HL-60/S4 treated with retinoic acid at 250 ng/mL for 4 days and 3 days (cell line): ENCODE results near the gene ADSS1.

Experiments used
- in situ Hi-C: fragments of 300-500 bp; cut with MboI; formaldehyde crosslinking; loops from 2 replicates; pipeline ENCODE4 v1.7.0; 2022; ENCODE audit warnings: low sequenced_read_pairs

Gene ADSS1

GRCh38 chr14:104686624-104687517 lies 37.2 kb upstream of the ADSS1 start:
- in situ Hi-C loops, result no loop called here

GRCh38 chr14:104687601-104688504 lies 36.2 kb upstream of the ADSS1 start:
- in situ Hi-C loops, result no loop called here

- in situ Hi-C loops, result no loop called here
Measured at GRCh38 chr14:104688505-104689108, 35.4 kb upstream of the ADSS1 start.

GRCh38 chr14:104689109-104689880 lies 34.7 kb upstream of the ADSS1 start, which contains the start of gene INF2:
Gene INF2, plus strand, starts transcription at chr14:104689618. Its CDS starts 11,748 bp downstream, at chr14:104701366.
- in situ Hi-C loops, result no loop called here

GRCh38 chr14:104689881-104690711 lies 33.9 kb upstream of the ADSS1 start:
- in situ Hi-C loops, result no loop called here

GRCh38 chr14:104690861-104691455 lies 33.1 kb upstream of the ADSS1 start:
- in situ Hi-C loops, result no loop called here

- in situ Hi-C loops, result no loop called here
Measured at GRCh38 chr14:104691546-104692260, 32.3 kb upstream of the ADSS1 start.

GRCh38 chr14:104692261-104692938 lies 31.6 kb upstream of the ADSS1 start:
- in situ Hi-C loops, result no loop called here

GRCh38 chr14:104692939-104693315 lies 31.1 kb upstream of the ADSS1 start:
- in situ Hi-C loops, result no loop called here

GRCh38 chr14:104693482-104694431 lies 30.3 kb upstream of the ADSS1 start:
- in situ Hi-C loops, result no loop called here

GRCh38 chr14:104694475-104694950 lies 29.5 kb upstream of the ADSS1 start:
- in situ Hi-C loops, result no loop called here

GRCh38 chr14:104694991-104695659 lies 28.9 kb upstream of the ADSS1 start:
- in situ Hi-C loops, result no loop called here

GRCh38 chr14:104695660-104696000 lies 28.4 kb upstream of the ADSS1 start:
- in situ Hi-C loops, result no loop called here

- in situ Hi-C loops, result no loop called here
Measured at GRCh38 chr14:104696671-104697316, 27.2 kb upstream of the ADSS1 start.

GRCh38 chr14:104697317-104697703 lies 26.7 kb upstream of the ADSS1 start:
- in situ Hi-C loops, result no loop called here
